ENCODE data around the gene ZDHHC1.

Gene ZDHHC1

DNA sequence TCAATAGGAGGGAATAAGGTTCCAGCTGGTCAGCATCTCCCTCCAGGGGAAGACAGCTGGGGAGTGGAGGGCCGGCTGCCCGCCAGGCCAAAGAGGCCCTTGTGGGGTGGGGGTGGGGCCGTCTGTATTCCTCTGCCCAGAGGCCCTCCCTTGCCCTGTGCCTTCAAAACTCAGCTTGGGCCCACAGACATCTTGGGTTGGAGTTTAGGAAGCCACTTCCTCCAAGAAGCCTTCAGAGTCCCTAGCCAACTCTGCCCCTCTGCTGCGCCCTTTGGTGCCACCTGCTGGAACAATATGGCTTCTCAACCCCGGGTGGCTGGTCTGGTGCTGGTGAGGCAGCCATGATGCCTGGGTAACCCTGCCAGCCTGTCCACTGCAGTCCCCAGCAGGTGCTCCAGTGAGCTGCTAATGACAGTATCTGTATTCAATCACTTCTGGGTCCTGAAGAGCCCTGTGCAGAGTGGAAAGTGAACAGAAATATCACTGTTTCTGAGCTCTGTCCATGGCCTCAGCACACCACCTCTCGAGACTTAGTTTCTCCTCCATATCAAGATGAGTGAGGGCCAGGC lies 31.3 kb upstream of the ZDHHC1 start:
- peak; percentile 26 for DNase-seq

DNA sequence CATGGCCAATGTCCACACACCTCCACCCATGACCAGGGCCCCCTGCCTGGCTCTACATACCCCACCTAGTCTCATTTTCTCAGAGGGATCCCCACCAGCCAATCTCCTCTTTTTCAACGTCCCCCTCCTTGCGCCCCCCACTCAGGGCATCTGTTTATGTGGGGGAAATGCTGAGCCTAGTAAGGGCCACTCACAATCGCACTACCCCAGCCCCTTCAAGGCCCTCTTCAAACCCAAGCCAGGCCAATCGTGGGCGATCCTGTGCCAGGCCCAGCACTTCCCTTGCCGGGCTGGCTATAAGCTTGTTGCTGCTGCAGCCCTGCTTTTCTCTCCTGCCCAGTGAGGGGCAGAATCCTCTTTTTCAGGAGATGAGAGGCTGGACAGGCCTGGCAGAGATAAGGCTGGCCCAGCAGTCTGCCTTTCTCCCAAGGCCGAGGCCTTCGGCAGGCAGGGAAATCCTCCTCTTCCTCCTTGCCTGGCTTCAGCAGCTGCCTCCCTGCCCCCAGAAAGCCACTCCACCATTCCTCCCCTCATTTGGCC lies 30.8 kb upstream of the ZDHHC1 start:
- DNase-seq: no peak

DNA sequence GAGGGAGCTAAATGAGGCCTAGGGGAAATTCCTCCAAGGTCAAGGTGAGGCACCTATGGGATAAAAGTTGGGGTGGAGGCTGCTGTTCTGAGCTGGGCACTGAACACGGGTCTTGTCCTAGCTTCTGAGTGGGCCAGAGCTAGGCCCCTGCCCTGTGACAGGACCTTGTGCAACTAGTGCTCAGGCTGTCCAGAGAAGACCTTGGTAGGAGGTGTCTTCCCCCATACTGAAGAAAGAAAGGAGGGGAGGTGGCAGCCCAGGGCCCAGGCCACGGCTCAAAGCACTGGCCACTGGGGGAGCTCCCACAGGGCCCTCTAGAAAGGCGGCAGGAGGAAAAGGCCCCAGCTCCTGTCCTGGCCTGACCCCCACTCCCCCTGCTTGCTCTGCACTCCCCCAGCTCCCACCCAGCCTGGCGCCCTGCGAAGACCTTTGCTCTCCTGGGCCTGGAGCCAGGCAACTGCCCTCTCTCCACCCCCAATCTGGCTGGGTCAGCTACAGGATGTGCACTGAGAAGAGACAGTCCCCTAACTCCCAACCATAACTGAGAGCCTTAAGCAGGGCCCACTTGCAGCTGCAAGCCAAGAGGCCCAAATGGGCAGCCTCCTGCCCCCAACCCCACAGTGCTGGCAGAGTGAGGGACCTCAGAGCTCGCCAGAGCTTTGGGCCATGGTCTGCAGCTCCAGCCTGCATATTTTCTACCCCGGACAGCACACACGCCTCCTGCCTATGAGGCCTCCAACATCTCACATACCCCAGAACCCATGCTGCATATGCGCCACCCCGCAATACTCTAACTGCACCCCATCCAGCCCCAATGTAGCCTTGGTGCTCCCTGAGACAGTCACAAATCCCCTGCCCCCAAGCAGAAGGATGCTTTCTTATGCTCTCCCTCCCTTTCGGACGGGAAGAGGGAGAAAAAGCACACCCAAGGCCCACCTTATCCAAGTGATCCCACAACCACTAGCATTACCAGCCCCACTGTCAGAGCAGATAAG lies 29.9 kb upstream of the ZDHHC1 start:
- no peak for DNase-seq

DNA sequence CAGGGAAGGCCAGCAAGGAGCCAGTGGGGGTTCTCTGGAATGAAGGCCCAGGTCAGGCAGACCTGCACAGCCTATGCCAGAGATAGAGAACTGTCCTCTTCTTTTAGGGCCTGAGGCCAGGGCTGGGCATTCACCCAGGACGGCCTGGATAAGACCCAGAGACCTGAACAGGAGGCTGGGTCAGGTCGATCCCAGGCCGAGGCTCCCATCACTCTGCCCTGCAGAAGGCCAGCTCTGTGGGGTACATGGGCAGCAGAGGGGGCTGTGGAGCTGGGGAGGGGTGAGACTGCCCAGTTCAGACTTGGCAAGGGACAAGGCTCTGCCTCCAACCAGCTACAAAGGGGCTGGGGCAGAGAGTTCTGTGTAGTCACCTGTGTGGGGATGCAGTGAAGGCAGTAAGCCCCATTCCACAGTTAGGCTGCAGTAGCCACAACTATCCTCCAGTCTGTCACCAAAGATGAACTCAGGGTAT lies 29.2 kb upstream of the ZDHHC1 start:
- DNase-seq: no peak

DNA sequence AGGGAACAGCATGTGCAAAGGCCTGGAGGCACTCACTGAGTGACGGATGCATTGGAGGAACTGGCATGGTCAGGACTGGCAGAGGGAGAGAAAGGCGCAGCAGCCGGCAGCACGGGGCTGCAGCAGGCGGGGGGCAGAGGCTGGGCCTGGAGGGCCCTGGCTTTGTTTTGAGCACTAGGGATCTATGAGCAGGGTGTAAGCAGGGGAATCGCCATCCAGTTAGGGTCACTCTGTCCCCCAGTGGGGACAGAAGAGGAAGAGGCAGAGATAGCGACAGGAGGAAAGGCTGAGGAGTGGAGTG lies 28.8 kb upstream of the ZDHHC1 start:
- DNase-seq: no peak

DNA sequence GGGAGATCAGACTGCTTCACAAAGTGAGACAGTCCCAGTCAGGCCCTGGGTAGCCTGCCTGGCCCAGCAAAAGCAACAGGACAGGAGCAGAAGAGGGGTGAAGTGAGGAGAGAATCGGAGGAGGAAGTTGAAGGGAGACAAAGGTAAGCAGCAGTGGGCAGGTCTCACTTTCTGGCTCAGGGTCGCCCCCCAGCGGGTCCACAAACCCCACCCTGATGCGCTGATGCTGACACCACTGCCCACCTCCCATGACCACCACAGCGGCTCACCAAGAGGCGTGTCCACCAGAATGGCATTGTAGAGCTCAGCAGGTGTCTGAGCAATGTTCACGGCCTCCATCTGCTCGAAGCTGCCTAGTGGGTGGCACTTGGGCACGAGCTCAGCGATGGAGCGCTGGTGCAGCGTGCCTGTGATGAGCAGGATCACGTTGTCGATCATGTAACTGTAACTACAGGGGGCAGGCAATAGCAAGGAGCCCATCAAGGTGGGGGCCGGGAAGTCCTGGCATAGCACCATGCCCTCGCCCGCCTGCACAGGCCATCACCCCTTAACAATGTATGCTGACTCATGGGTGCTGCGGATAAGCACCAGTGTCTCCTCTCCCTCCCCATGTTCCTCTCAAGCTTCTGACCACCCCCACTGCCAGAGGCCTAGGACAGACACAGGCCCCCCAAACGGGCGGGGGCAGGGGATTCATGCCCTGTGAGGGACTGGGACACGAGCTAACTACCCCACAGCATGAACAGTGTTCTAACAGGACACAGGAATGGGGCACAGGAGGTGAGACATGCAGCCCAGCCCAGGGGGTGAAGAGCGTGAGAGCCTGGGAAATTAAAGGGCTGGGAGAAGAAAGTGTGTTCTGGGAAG lies 28.2 kb upstream of the ZDHHC1 start:
- no peak for DNase-seq

DNA sequence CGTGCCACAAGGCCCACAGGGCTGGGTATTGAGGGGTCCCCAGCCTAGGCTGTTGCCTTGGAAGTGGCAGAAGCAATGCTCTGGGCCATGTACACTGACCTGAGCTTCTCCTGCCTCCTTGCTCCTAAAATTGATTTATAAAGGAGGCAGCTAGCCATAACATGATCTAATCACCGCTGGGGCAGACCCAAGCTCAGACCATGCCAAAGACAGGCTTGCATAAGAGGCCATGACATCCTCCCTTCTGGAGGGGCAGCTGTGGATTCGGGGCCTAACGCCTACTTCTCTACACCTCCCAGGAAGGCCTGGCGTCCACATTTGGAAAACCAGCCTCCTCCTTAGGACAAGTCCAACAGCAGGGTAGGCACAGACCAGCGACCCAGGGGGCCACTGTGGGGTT lies 27.0 kb upstream of the ZDHHC1 start:
- DNase-seq: no peak

DNA sequence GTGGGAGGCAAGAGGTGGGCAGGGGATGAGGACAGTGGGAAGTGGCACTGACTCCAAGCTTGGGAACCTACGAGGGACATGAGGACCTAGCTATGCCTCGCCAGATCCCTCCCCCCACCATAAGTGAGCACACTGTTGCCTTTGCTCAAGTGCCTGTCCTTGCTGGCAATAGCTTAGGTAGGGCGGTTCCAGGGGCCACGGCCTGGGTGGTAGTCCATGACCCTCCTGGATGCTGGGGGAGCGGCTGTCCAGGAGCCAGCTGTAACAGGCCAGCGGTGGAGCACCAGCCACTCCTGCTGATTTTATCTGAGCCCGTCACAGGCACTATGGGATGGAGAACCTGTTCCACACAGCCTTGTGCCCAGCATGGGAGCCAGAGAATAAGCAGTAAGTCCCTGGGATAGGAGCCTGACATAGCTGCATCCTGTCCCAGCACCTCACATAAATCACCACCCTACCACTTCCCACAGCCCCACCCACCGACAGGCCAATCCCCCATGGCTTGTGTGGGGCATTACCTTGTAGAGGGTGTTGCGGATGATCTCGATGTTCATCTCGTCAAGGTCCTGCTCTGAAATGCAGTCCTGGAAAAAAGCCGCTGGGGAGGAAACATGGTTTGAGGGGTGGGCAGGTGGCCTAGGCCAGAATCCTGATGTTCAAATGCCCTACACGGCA lies 26.4 kb upstream of the ZDHHC1 start:
- DNase-seq: no peak

DNA sequence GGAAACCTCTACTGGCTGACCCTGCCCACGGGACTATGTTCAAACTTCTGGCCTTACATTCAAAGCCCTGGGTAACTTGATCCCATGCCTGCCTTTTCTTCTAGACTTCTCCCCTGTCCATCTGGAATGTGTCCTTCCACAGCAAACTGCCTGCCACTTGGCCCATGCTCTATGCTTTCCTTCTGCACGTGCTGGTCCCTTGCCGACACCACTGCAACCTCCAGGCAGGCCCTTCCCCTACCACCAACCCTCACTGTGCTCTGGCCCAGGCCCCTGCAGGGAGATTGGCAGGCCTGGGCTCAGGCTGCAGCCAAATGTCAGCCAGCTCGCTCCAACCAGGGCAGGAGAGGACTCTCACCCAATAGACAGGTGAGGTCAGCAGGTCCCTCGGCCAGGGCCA lies 25.6 kb upstream of the ZDHHC1 start:
- DNase-seq: no peak

DNA sequence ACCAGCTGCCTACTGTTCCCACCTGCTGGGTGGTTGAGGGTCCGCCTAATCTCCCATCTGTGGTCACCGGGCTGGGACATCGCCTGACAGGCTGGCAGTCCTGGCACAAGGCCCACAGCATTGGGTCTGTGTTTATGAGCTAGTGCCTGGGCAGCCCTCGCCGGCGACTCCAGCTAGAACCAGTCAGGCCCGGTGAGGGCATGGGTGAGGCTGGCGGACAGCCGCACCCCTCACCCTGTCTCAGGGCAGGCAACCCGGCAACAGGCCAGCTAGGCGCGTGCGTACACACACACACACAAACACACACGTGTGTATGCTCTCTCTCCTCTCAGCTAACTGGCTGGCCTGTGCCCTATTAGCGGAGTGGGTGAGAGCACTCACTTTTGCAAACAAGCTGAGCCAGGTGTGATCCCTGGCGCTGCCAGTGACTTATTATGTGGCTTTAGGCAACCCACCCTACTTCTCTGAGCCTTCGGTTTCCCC lies 25.0 kb upstream of the ZDHHC1 start:
- no peak for DNase-seq

DNA sequence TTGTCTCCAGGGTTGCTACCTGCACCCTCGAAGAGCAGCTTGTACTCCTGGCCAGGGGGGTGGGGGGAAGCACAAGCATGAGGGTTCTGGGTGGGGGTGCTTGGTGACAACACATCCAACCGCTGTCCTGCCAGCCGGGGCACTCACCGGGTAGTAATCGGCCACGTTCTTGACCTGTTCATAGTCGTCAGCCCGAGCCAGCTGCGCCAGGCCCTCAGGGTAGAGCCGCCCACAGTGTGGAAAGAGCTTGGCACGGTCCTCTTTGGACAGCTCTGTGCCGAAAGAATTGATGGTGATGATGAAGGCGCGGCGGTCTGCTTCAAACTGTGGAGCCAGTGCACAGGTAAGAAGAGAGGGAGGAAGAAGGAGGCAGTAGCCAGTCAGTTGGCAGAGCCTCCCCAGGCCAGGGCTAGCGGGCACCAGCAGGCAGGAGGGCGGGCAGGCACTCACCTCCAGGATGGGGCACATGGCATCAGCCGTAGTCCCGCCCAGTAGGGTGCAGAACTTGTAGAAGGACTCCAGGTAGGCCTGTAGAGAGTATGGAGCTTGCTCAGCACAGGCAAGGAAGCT lies 22.6 kb upstream of the ZDHHC1 start:
- no peak for DNase-seq

DNA sequence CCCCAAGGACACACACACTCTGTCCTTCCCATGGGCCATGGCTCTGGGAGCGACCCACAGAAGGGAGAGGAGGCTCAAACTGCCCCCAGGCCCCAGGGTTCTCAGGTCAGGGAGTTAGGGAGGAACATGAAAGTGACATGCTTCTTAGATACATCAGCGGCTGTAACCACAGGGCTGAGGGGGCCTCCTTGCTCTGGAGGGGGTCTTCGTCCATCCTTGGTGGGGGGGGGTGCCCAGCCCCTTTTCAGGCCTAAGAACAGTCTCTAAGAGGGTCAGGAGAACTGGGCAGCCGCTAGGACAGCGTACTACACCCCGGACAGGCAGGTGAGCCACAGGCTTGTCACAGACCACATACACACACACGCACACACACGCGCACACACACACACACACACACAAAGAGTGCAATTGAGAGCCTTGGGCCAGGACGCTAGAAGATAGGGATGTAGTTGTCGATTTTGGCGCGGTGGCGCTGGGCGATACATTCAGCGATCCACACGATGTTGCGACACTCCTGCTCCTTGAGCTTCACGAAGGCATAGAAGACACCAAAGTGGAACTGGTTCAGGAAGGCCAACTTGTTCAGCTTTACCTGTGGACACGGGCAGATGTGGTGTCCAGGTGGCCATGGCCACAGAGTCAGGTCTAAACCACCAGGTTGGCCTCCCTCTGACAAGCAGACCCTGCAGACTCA lies 22.0 kb upstream of the ZDHHC1 start:
- no peak for DNase-seq

DNA sequence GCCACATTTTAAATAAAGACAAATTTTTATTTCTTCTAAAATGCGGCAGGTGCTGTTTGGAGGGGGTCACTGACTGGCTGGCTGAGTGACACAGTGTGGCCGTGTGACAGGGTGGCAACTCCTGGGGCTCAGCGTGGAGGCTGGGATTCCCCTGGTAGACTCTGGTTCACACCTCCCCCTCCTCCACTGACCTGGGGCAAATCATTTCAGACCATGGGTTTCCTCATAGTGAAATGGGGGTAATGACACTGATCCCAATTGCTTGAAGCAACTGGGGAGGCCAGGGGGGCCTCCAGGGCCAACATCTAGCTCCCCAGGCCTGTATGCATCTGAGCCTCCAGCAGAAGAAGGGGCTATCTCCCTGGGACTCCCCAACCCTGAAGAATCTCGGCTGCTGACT lies 21.2 kb upstream of the ZDHHC1 start:
- DNase-seq: no peak

DNA sequence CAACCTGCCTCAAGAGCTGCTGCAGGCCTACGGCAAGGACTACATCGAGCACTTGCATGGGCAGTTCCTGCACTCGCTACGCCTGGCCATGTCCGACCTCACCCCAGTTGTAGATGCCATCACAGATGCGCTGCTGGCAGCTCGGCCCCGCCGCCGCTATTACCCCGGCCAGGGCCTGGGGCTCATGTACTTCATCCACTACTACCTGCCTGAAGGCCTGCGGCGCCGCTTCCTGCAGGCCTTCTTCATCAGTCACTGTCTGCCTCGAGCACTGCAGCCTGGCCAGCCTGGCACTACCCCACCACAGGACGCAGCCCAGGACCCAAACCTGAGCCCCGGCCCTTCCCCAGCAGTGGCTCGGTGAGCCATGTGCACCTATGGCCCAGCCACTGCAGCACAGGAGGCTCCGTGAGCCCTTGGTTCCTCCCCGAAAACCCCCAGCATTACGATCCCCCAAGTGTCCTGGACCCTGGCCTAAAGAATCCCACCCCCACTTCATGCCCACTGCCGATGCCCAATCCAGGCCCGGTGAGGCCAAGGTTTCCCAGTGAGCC lies 20.4 kb upstream of the ZDHHC1 start:
- DNase-seq: no peak

DNA sequence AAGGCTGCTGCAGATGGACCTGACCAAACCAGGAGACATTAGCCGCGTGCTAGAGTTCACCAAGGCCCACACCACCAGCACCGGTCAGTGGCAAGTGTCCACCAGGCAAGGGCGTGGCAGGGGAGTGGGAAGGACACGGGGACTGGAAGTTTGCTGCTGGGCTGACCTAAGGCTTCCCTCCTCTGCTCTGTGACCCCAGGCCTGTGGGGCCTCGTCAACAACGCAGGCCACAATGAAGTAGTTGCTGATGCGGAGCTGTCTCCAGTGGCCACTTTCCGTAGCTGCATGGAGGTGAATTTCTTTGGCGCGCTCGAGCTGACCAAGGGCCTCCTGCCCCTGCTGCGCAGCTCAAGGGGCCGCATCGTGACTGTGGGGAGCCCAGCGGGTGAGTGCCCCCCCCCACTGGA lies 19.5 kb upstream of the ZDHHC1 start:
- no peak for DNase-seq

DNA sequence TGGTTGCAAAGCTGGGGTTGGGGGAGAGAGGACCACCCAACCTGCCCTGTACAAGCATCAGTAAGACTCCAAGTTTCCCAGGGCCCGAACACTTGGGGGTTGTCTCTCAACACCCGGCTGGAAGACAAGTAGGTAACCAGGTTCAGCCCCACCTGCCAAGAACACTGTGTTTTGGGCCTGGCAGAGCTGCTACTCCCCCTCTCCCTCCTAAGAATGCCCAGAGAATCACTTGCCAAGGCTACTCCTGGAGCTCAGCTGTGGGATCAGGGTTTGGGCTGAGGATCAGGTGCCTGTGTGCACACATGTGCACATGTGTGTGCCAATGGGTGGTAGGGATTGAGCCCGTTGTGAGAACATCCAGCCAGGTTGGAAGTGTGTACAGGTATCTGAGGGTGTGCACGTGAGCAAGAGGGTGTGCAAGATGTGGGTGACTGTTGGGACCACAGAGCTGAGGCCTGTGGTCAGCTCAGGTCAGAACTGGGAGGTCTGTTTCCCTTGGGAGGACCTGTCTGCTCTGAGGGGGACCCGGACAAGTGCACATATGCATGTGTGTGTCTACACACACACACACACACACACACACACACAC lies 16.9 kb upstream of the ZDHHC1 start:
- DNase-seq: no peak

DNA sequence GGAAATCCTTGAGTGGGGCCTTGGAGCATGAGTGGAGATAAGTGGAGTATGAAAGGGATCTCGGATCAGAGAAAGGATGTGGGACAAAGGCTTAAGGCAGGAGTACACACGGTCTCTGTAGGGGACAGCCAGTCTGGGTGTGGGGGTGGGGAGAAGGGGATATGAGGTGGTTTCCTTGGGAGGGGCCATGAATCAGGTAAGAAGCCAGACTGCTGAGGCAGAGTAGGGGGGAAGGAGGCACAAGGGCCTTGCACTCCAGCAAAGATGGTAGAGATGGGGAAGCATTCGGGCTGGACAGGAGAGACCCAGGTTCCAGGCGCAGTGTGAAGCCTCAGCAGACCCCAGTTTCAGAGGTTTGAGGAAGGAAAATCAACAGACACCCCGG lies 16.2 kb upstream of the ZDHHC1 start:
- DNase-seq: no peak

DNA sequence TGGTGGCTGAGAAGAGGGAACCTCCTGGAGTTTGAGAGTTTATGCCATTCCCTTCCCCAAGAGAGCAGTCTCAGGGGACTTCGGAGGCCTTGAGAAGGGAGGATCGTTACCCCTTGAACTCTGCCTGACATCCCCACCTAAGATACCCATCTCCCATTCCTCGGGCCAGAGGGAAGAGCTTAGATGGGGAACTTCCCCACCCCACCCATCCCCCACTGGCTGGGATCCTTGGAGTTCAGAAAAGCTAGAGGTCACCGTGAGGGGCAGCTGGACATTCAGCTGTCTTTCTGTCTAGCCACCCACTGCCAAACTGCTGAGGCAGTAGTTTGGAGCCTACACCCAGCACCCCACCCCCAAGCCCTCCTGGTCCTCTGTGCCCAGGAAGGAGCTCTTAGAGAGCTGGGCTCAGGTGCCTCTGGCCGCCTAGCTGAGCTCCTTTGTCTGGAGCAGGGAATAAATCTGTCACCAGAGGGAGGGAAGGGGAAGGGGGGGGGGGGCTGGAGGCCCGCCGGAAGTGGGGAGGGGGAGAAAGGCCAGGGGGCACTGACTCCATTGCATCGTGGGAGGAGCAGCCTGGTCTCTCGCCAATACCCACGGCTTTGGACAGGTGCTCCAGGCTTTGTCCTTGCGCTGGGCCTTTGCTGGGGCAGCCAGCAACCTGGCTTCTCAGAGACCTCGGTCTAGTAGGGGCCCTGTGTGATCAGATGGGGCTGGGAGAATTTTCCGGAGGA lies 15.7 kb upstream of the ZDHHC1 start:
- no peak for DNase-seq

DNA sequence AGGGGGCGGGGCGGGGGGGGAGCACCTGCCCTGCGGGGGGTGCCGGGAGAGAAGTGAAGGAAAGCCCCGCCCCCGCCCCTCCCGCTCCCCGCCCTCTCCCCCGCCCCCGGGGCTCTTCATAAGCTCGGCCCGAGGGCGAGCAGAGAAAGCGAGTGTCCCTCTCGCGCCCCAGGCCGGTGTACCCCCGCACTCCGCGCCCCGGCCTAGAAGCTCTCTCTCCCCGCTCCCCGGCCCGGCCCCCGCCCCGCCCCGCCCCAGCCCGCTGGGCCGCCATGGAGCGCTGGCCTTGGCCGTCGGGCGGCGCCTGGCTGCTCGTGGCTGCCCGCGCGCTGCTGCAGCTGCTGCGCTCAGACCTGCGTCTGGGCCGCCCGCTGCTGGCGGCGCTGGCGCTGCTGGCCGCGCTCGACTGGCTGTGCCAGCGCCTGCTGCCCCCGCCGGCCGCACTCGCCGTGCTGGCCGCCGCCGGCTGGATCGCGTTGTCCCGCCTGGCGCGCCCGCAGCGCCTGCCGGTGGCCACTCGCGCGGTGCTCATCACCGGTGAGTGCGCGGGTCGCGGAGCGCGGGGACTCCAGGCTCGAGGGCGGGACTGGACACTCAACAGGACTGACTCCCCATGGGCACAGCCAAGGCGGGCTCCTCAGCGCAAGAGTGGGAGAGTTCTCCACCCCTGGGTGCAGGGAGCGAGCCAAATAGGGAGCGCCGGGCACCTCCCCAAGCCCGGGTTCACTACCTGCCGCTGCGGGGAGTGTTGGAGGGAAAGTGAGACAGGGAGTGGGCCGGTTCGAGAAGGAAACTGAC lies 14.9 kb upstream of the ZDHHC1 start, which contains the start of gene HSD11B2:
Gene HSD11B2, plus strand, starts transcription at position 145 of the 798 bp plus-strand sequence. Its CDS starts 128 bp downstream, at position 273.
- no peak for DNase-seq
